Suppressor macrophage treated with lipopolysaccharide for 1 hour (primary cell): Measurements from ENCODE around the gene DOCK4.

ENCODE experiments used
- DNase-seq, 3 donors: peaks; one replicate each; pipeline ENCODE4 v3.0.0-alpha.2; 2020 to 2022

Gene DOCK4

DNA sequence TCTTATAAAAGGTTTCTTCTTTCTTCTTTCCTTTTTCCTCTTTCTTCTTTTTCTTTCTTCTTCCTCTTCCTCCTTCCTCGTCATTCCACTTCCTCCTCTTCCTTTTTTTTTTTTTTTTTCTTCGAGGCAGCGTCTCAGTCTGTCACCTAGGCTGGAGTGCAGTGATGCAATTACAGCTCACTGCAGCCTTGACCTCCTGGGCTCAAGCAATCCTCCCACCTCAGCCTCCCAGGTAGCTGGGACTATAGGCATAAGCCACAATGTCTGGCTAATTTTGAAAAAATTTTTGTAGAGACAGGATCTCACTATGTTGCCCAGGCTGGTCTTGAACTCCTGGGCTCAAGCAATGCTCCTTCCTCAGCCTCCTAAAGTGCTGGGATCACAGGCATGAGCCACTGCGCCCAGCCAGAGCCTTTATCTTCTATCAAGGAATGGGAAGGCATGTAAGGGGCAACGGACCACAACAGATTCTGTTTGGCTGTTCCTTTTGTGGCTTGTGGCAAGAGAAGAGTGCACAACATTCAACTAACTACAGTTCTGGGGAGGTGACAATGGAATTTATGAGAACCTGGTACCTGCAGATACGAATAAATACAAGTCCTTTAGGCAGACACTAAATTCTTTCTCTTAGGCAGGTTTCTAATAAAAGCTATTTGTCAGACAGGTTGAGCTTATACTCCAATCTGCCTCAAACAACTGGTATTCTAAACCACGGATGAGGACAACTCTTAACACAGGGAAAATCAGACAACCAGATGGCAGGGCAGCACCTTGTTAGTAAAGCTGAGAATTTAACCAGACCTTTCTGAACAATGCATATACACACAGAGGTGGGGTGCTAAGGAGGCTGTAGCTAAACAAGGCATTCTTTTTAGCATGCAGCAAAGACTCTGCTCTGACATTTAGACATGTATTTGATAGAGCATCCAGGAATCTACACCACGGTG is 100.3 kb downstream of the DOCK4 start:
- DNase-seq, result no peak

DNA sequence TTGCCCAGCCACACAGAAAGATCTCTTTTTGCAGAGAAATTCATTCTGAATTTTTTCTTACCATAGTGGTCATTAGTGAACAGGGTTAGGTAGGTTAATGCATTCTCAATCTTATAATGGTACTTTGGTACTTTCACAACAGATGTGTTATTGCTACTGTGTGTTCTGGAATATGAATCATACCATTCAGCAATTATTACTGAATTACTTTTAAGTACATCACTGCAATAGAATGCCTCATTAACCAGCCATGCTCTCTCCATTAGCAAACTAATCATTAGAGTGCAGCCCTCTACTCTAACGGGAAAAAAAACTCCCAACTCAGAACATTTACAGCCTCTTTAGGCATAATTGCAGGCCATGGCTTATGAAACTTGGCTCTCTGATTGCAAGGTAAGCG is 102.1 kb downstream of the DOCK4 start:
- no peak for DNase-seq

DNA sequence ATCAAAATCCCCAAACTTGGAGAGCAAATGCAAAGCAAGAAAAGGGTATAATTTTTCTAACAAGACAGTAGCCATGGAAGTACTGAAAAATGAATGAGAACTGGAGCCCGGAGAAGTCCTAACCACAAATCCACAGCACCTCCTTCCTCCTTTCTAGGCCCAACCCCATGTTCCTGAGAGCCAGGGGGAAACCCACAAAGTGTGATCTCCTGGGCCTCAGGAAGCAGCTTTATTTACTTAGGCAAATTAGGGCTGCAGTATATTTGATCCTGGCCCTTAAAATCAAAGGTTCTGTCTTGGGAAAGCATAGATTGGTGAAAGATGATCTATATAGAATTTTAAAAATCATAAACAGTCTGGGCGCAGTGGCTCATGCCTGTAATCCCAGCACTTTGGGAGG is 103.0 kb downstream of the DOCK4 start:
- DNase-seq, result peak; percentile 69 to 80 (median 70)

DNA sequence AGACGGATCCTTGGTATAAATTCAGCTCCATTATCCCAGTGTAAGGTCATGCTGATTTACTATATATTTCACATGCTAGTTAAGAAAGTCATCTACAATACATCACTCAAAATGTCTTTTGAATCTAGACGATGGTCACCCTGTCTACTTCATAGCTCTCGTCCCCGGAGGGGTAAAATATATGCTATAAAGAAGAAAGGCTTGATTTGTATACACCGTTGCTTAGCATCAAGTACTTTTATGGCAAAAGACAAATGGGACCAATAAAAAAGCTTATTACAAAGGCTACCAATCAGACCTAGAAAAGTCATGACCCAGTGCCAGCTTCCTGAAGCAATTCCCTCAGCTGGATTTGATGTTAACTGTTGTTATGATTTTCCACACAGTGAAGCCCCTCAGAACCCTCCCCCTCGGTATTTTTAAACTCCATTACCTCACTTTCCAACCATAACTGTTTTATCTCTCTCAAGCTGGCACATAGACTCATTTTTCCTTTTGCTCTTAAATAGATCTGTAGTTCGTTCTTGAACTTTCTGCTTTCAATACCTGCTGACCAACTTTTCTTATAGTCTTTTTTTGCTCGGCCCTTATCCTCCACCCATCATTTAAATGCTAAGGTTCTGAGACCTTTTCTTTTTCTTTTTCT is 104.9 kb downstream of the DOCK4 start:
- DNase-seq, result no peak

DNA sequence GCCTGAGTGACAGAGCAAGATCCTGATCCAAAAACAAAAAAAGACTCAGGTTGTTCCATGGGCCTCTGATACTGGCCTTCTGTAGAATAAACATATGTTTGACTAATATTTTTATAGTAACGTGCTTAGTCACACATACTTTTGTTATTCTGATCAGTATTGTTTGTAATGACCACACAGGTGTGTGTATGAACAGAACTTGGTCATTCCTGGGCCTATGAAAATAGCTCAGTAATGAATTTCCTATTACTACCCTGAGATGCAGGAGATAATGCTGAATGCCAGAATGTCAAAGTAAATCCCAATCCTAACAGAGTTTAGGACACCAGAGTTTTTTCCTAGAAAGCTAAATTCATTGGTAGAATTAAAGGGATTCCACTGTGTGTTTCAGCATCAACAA is 108.7 kb downstream of the DOCK4 start:
- DNase-seq, result no peak

DNA sequence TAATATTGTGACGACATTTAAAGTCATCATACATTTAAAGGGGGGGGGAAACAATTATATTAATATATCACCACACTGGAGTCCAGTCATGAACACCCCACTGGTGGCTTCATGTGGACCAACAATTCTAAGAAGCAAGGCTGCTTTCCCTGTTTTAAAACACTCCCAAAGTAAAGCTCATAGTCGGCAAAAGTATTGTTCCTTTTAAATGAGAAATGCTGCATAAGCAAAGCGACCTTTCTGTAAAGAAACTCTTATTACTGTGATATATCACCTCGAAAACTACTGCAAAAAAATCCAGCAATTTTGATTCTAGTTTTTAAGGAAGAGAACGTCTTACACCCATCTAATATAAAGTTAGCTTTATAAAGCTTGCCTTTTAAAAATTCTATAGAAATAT is 112.8 kb downstream of the DOCK4 start:
- no peak for DNase-seq

DNA sequence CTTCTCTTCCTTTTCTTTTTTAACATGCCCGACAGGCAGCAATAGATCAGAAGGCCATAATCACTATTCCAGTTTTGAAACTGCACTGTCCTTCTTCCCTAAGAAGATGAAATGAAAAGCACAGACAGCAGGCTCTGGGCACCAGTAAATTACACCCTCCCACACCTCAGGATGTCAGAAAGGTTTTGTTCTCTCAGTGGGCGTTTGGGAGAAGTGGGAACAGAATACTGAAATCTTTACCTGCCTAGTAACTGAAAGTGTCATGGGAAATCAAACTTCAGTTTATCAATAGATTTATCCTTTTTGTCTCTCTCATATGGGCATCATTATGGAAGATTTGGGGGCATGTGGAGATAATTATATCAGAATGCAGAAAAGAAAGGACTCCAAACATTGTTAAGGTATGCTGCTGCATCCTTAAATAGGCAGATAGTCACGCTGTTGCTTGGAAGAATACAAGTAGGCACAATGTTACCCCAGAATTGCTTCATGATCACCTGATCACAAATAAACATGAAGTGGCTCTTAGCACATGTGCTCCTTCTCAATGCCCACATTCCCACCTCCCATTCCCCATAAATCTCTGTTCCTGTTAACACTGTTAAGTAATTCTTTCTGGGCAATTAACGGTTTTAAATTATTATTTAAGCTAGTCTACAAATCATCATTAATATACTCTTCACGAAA is 113.3 kb downstream of the DOCK4 start:
- DNase-seq, result no peak

DNA sequence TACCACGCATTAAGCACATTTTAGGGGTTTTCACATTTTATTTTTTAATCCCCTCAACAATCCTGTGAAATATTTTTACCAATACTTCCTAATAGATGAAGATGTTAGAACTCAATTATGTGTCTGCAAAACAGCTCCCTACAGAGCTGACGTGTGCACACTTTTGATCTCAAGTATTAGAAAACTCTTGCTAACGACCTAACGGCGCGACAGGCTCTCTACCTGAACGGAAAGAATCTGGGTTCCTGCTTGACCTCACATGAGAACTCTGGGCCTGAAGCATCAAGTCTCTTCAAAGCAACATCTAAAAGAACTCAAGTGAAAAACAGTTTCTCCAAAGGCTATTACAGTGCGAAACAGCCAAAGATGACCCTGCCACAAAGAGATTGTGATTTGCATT is 113.9 kb downstream of the DOCK4 start:
- DNase-seq, result no peak

DNA sequence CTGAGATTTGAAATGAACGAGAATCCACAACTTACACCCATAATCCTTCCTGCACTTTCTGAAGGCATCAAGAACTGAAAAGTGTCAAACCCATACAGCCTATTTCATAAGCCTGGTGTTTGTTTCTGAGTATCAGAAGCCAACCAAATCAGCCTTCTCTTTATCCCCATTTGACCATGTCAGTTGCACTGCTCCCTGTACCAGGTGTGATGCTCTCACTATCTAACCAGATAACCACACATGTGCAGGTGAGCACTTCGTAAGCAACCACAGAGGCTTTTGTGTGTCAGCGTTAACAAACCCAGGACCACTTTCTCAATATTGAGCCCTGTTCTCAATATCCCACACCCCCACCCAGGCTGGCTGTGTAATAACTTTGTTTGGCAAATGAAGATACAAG is 114.4 kb downstream of the DOCK4 start:
- no peak for DNase-seq

DNA sequence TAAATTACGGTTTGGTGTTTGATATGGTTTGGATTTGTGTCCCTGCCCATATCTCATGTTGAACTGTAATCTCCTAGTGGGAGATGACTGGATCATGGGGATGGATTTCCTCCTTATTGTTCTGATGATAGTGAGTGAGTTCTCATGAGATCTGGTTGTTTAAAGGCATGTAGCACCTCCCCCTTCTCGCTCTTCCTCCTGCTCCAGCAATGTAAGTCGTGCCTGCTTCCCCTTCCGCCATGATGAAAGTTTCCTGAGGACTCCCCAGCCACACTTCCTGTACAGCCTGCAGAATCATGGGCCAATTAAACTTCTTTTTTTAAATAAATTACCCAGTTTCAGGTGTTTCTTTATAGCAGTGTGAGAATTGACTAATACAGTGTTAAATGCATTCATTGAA is 116.6 kb downstream of the DOCK4 start:
- DNase-seq, result peak; percentile 77 to 86 (median 82)

DNA sequence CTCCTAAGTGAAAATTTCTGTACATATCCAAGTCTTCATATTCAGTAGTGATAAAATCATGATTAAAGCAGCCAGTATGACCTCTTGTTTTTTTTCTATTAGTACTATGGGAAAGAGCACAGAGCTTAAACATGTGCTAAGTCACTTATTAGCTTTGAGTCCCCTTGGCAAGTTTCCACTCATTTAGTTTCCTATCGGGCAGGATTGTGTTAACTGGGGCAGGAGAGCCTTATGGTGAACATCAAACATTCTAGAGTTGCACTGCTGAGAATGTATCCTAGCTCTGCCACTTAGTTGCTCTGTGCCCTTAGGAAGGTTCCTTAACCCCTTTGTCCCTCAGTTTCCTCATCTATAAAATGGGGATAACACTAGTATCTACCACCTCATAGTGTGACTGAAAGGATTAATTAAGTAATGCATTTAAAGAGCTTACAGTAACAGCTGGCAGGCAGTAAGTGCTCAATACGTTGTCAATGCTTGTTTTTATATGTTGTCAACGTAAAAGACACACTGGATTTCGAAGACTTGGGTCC is 117.6 kb downstream of the DOCK4 start:
- DNase-seq, result no peak

DNA sequence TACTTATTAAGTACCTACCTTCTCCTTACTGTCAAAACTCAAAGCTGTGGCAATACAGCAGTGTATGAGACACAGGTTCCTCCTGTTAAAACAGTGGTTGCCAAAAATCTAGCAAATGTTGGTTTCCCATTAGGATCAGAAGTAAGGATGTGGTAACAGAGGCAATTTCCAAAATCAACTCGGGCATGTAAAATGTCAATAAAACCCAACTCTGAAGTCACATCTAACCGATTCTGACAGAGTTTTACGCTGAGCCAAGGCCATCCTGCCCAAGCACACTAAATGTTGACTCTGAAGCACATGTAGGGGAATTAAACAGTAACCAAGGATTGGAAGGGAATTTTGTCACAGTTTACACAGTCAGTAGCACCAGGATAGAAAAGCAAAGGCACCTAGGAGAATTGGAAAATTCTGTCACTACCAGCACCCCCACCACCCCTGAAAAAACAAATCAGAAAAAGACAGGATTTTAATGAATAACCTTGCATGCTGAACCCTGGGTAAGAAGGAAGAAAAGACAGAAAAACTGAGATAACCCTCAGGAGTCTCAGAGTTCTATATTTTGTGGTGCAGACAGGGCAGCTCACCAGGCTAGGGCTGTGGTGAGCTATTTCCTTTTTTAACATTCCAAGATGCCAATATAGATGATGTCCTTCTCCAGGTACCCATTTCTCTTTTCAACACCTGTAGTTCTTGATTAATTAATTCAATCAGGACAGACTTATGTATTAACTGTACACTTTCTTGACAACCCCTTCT is 119.5 kb downstream of the DOCK4 start:
- peak in 2 of 3 donors; percentile 24 to 40 for DNase-seq

DNA sequence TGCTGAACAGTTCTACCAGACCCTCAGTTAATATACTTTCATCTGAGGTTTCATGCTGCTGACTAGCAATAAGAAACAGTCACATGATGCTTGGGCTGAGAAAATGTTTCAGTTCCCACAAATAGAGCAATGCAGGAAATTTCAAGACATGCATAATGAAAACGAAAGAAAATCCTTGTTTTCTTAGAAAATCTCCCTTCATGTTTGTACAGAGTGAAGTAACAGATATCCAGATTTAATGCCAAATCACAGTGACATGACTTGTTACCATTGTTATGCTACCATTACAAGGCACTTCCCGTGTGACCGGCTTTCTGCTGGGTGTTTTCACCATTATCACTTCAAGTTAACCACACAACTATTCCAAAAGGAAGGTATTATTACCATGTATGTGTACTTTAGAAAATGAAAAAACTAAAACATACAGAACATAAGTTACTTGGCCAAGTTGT is 121.7 kb downstream of the DOCK4 start:
- DNase-seq, result peak; percentile 90 to 100 (median 98)

DNA sequence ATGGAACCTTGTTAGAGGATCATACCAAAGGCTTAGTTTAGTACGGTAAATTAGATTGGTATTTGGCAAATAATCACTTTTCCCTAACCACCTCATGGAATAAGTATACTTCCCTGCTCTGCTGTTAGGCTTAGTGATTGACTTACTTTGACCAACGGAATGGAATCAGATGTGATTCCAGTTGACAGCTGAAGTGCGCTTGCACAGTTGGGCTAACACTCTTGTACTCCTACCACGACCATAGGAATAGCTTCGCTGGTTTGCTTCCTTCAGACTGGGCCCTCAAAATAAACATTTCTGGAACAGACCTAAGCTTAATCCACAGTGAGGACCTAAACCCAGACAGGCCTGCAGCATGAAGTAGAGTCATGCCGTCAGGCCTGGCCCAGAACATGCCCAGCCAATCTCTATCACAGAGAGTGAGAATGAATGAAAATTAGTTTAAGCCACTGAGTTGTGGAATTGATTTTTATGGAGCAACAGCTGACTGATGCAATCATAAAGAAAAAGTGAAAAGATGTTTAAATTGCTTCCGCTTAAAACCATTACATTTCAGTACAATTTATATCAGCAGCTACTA is 122.3 kb downstream of the DOCK4 start:
- peak in 2 of 3 donors; percentile 43 to 48 for DNase-seq

DNA sequence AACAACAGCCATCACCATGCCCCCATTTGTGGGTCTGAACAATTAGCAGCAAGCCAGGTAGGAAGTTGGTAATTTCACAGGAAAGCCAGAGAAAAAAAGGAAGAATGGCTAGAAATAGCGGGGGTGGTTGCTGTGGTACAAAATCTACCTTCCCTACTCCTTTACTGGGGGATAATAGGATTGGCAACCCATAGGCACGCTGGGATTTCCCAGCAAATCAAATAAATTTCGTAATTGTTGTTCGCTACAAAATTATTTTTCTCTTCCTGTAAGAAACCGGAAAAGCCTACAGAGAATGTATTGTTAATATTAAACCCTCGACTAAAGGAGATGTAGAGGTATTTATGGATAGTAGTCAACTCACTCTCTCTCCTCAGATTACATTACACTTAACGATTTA is 123.9 kb downstream of the DOCK4 start:
- DNase-seq, result peak; percentile 66 to 84 (median 78)

DNA sequence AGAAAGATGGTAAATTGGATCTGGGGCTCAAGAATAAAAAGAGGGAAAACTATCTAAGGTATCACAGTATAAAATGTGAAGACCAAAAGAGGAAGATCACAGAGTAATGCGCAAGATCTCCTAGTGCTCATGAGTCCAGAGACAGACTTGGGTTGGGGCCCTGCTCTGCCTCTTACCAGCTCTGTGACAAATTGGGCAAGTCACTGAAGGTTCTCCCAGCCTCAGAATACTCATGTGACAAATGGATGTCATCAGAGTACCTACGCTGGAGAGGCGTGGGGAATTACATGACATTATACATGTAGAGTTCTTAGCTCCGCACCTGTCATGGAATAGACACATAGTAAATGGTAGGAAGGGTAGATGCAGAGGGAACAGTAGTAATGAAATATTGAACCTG is 124.4 kb downstream of the DOCK4 start:
- DNase-seq, result peak; percentile 88 to 98 (median 95)

DNA sequence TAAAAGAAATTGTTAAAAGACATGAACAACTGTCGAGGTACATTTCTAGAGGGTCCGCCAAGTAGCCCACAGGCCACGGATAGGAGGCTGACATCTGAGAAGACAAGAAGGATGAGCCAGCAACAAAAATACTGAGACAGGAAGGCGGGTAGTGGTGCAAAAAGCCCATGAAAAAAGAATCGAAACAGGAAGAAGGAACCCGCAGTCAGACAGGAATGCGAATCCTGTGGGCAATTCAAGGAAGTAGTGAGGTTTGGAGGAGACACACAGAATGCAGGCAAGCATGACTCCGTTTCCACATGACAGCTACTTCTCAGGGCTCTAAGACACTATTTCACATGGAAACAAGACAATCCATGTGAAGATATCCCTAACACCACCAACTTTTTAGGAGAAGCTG is 125.2 kb downstream of the DOCK4 start:
- DNase-seq, result peak; percentile 90 to 97 (median 94)

DNA sequence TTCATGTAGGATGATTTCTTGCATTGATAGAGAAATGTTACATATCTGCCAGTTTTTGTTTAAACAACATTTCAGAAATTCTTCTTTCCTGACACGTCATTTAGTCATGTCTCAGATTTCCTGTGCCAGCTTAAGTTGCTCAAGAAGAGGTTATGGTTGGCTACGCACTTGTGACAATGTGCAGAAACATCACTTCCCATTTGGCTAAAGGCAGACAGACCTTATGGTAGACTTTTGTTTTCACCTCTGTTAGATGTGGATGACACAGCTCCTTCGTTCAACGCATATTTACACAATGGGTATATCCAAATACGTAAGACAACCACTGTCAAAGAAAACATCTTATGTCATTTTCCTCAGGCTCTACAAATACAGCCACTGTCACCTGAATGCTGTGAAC is 125.8 kb downstream of the DOCK4 start:
- DNase-seq, result peak; percentile 90 to 99 (median 97)

DNA sequence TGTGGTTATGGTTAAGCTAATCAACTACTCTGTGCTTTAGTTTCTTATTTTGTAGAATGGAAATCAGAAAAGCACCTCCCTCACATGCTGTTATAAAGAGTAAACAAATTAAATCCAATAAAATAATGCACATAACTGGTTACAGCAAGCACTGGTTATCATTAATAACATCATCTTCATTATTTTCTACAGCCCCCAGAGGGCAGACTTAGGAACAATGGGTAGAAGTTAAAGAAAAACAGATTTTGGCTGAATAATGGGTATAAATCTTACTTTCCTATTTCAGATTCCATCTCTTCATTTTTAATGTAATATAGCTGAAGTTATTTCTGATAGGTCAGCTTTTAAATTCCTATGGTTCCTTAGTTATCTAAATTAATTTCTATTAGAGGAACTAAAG is 126.5 kb downstream of the DOCK4 start:
- peak in 2 of 3 donors; percentile 63 to 66 for DNase-seq

DNA sequence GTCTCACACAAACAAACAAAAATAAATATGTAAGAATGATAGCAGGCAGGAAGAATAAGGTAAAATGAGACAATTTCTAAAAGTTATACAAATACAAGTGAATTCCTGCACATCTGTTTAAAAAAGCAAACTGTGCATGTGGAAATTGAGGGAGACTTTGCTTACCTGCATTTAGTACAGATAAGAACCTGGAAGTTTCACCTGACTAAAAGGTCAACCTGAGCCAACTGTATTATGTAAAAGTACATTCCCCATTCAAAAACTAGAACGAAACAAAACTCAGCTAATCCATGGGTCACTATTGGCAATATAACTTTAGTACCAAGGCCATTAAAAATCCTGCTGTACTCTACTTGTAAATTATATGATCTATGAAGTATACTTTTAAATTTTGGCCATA is 127.1 kb downstream of the DOCK4 start:
- no peak for DNase-seq

DNA sequence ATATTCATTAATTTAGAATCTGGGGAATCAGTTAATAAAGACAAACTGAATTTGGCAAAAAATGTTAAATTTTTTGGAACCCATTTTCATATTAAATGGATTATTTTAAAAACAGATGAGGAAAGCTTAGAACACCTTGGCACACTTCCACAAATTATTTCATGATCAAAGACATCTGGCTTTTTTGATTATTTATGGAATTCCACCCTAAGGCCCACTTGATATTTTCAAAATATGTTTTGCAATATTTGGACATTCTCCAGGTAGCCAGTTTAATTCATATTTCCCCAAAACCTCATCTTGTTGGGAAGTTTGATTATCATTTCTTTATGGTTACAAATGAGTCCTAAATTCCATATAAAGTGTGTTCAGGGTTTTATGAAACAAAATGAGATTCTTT is 129.9 kb downstream of the DOCK4 start:
- DNase-seq, result no peak

DNA sequence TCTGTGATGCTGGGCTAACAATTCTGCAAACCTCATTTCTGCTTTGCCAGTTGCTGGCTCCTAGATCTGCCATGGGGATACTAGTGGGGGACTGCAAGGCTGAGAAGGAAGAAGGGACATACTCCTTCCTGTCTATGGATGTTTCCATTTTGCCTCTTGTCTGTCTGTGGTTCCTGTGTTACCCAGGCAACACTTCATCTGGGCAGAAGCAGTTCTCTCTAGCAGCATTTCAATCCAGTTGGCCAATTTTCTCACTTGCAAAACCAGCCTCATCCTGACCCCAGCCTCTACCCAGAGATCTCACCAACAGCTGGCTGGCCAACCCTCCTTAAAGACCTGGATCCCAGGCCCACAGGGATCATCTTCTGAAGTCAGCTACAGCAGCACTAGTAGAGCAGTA is 131.7 kb downstream of the DOCK4 start:
- no peak for DNase-seq
